Measurements from ENCODE around the gene SEPTIN10. TPM values are rescaled to one million over a fixed set of nuclear protein-coding genes. Genes with fewer than 3 reads are reported as not detected.
"Not testable (repeated sequence)": the region's sequence is repeated elsewhere in the genome, so short reads cannot be mapped to it uniquely, and the experiment has no call there.

SEPTIN10 gene
- polyA plus RNA-seq, 4 donors: 104 to 133 (median 119) TPM

- DNase-seq (ENCODE audit: low read depth in 4 of 4, low spot score in 3 of 4): no peak
Observed at GRCh38 chr2:109607766-109608165, 6.0 kb downstream of the SEPTIN10 start.

GRCh38 chr2:109604597-109604996, 9.2 kb downstream of the SEPTIN10 start:
- DNase-seq (ENCODE audit: low read depth in 4 of 4, low spot score in 3 of 4): no peak

- no peak for DNase-seq (ENCODE audit: low read depth in 4 of 4, low spot score in 3 of 4)
Observed at GRCh38 chr2:109602617-109603188, 11.1 kb downstream of the SEPTIN10 start.

GRCh38 chr2:109601783-109602182, 12.0 kb downstream of the SEPTIN10 start:
- DNase-seq (ENCODE audit: low read depth in 4 of 4, low spot score in 3 of 4): no peak

- no peak for DNase-seq (ENCODE audit: low read depth in 4 of 4, low spot score in 3 of 4)
Observed at GRCh38 chr2:109597283-109597682, 16.5 kb downstream of the SEPTIN10 start.

- no peak for DNase-seq (ENCODE audit: low read depth in 4 of 4, low spot score in 3 of 4)
Observed at GRCh38 chr2:109595644-109596043, 18.1 kb downstream of the SEPTIN10 start.

- DNase-seq (ENCODE audit: low read depth in 4 of 4, low spot score in 3 of 4): no peak
Observed at GRCh38 chr2:109594246-109594885, 19.4 kb downstream of the SEPTIN10 start.

- no peak for DNase-seq (ENCODE audit: low read depth in 4 of 4, low spot score in 3 of 4)
Observed at GRCh38 chr2:109592905-109593304, 20.9 kb downstream of the SEPTIN10 start.

GRCh38 chr2:109591206-109591605, 22.6 kb downstream of the SEPTIN10 start:
- DNase-seq (ENCODE audit: low read depth in 4 of 4, low spot score in 3 of 4): no peak

GRCh38 chr2:109586687-109587086, 27.1 kb downstream of the SEPTIN10 start:
- DNase-seq (ENCODE audit: low read depth in 4 of 4, low spot score in 3 of 4): no peak

GRCh38 chr2:109582928-109583895, 30.6 kb downstream of the SEPTIN10 start:
- DNase-seq (ENCODE audit: low read depth in 4 of 4, low spot score in 3 of 4): no peak

GRCh38 chr2:109577630-109578029, 36.1 kb downstream of the SEPTIN10 start:
- DNase-seq (ENCODE audit: low read depth in 4 of 4, low spot score in 3 of 4): not testable (repeated sequence)

GRCh38 chr2:109575373-109575772, 38.4 kb downstream of the SEPTIN10 start:
- DNase-seq (ENCODE audit: low read depth in 4 of 4, low spot score in 3 of 4): no peak

- DNase-seq (ENCODE audit: low read depth in 4 of 4, low spot score in 3 of 4): no peak
Observed at GRCh38 chr2:109563980-109564550, 49.7 kb downstream of the SEPTIN10 start.

GRCh38 chr2:109563288-109563687, 50.5 kb downstream of the SEPTIN10 start:
- DNase-seq (ENCODE audit: low read depth in 4 of 4, low spot score in 3 of 4): no peak

- DNase-seq (ENCODE audit: low read depth in 4 of 4, low spot score in 3 of 4): no peak
Observed at GRCh38 chr2:109562421-109562820, 51.3 kb downstream of the SEPTIN10 start.

- no peak for DNase-seq (ENCODE audit: low read depth in 4 of 4, low spot score in 3 of 4)
Observed at GRCh38 chr2:109560265-109560664, 53.5 kb downstream of the SEPTIN10 start.

GRCh38 chr2:109558076-109558882, 55.5 kb downstream of the SEPTIN10 start:
- no peak for DNase-seq (ENCODE audit: low read depth in 4 of 4, low spot score in 3 of 4)

- DNase-seq (ENCODE audit: low read depth in 4 of 4, low spot score in 3 of 4): no peak
Observed at GRCh38 chr2:109557309-109557708, 56.5 kb downstream of the SEPTIN10 start.

GRCh38 chr2:109555346-109555900, 58.3 kb downstream of the SEPTIN10 start:
- DNase-seq (ENCODE audit: low read depth in 4 of 4, low spot score in 3 of 4): no peak
